ENCODE results near the gene CAMKMT.

- TF ChIP-seq CTCF (IDR thresholded peaks at IDR 0.05; ENCODE audit: low read length): no peak
- TF ChIP-seq EZH2 (IDR thresholded peaks at IDR 0.05; ENCODE audit: borderline replicate concordance, low read length): no peak
Measured at GRCh38 chr2:44579115-44579836, 217.5 kb downstream of the CAMKMT start.
